ENCODE results near the gene SGK1. TPM values are rescaled to one million over a fixed set of nuclear protein-coding genes. Genes with fewer than 3 reads are reported as not detected.
"Not testable (repeated sequence)": the region's sequence is repeated elsewhere in the genome, so short reads cannot be mapped to it uniquely, and the experiment has no call there.

SGK1 gene
- total RNA-seq, 1 experiment from 2014 or later = 2.4 TPM

DNA sequence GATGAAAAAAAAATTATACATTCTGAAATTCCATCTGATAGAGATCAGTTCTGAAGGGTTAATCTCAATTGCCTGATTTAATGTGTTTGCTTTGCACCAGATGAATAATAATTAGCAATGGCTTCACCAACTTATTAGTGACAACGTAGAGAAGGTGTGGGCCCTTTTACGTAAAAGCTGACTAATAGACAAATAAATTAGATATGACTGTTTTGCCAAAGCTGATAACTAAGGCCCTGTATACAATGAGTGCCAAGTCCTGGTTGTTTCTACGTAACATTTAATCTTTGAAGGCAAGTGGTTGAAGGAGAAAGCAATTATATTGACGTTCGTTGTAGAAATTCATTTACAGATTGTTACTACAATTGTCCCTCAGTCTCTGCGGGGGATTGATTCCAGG is 10.8 kb downstream of the SGK1 start:
- Histone ChIP-seq H3K4me3 (ENCODE audit: low read length) (no peak overlapping the region), H2AFZ (ENCODE audit: low read length) (no peak overlapping the region), H3K36me3 (ENCODE audit: insufficient read depth, low read length) (no peaks in the 10 kb centered on the region), H4K20me1 (ENCODE audit: insufficient read depth, low read depth, low read length) (no peaks in the 10 kb centered on the region), H3K79me2 (ENCODE audit: low read length) (no peaks in the 10 kb centered on the region), H3K27ac (ENCODE audit: low read length) (no peak overlapping the region), H3K4me1 (ENCODE audit: low read length) (no peaks in the 10 kb centered on the region), H3K9me2 (replicated peaks; ENCODE audit: insufficient read depth, low read length) (no peaks in the 10 kb centered on the region), H3K9me3 (ENCODE audit: low read length) (no peaks in the 10 kb centered on the region), H3K4me2 (ENCODE audit: low read depth, low read length, poor library complexity, severe bottlenecking) (no peak overlapping the region), H3K9ac (ENCODE audit: low read length) (no peak overlapping the region), H3K27me3 (ENCODE audit: low read length) (no peaks in the 10 kb centered on the region)
- no peak for DNase-seq

DNA sequence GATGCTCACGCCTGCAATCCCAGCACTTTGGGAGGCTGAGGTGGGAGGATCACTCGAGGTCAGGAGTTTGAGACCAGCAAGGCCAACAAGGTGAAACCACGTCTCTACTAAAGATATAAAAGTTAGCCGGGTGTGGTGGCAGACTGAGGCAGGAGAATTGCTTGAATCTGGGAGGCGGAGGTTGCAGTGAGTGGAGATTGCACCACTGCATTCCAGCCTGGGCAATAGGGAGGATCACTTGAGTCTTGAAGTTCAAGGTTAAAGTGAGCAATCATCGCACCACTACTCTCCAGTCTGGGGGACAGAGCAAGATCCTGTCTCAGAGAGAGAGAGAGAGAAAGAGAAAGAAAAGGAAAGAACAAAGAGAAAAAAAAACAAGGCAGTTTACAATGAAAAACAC is 13.5 kb downstream of the SGK1 start:
- H2AFZ ChIP-seq (ENCODE audit: low read length); DNase-seq; H3K9me2 ChIP-seq (replicated peaks; ENCODE audit: insufficient read depth, low read length); H3K36me3 ChIP-seq (ENCODE audit: insufficient read depth, low read length); H3K4me1 ChIP-seq (ENCODE audit: low read length); H3K9ac ChIP-seq (ENCODE audit: low read length); H3K4me3 ChIP-seq (ENCODE audit: low read length); H3K27ac ChIP-seq (ENCODE audit: low read length); H3K4me2 ChIP-seq (ENCODE audit: low read depth, low read length, poor library complexity, severe bottlenecking); H3K27me3 ChIP-seq (ENCODE audit: low read length); H3K79me2 ChIP-seq (ENCODE audit: low read length); H3K9me3 ChIP-seq (ENCODE audit: low read length); H4K20me1 ChIP-seq (ENCODE audit: insufficient read depth, low read depth, low read length): not testable (repeated sequence)

DNA sequence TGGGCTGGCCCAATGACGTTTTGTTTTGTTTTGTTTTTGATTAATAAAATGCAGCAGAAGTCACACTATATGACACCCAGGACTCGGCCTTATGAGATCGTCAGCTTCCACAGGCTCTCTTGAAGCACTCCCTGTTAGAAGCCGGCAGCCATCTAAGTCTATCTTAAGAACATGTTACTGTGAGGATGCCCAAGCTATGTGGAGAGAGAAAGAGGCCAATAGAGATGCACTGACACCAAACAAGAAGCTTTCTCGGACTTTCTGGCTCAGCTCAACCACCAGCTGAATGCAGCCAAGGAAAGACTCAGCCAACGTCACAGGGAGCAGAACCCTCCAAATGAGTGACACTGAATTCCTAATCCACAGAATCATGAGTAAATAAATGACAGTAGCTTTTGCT is 14.0 kb downstream of the SGK1 start:
- no peak overlapping the region for H2AFZ ChIP-seq (ENCODE audit: low read length)

DNA sequence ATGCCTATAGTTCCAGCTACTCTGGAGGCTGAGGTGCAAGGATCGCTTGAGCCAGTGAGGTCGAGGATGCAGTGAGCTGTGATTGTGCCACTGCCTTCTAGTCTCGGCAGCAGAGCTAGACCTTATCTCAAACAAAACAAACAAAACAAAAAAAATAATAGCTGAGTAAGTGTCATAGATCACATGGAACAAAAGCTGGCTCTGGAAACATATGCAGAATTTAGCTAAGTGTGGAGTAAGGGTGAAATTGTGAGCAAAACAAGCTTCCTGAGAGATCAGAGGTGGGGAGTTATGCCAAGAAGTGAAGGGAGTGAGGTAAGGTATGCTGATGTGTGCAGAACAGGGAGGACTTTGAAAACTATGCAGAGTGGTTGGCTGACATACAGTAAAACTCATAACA is 18.7 kb downstream of the SGK1 start:
- Histone ChIP-seq H4K20me1 (ENCODE audit: insufficient read depth, low read depth, low read length) (no peaks in the 10 kb centered on the region), H3K9ac (ENCODE audit: low read length) (no peak overlapping the region), H3K79me2 (ENCODE audit: low read length) (no peaks in the 10 kb centered on the region), H3K4me2 (ENCODE audit: low read depth, low read length, poor library complexity, severe bottlenecking) (no peak overlapping the region), H3K27me3 (ENCODE audit: low read length) (no peaks in the 10 kb centered on the region), H3K36me3 (ENCODE audit: insufficient read depth, low read length) (no peaks in the 10 kb centered on the region), H3K27ac (ENCODE audit: low read length) (no peak overlapping the region), H3K9me2 (replicated peaks; ENCODE audit: insufficient read depth, low read length) (no peaks in the 10 kb centered on the region), H3K4me1 (ENCODE audit: low read length) (no peaks in the 10 kb centered on the region), H3K4me3 (ENCODE audit: low read length) (no peak overlapping the region), H3K9me3 (ENCODE audit: low read length) (no peaks in the 10 kb centered on the region), H2AFZ (ENCODE audit: low read length) (no peak overlapping the region)
- DNase-seq = no peak

More for the DNA sequence above, 14.0 kb downstream of the SGK1 start:
- Histone ChIP-seq H3K27ac (ENCODE audit: low read length) (no peak overlapping the region), H3K4me1 (ENCODE audit: low read length) (no peaks in the 10 kb centered on the region), H3K9ac (ENCODE audit: low read length) (no peak overlapping the region), H3K27me3 (ENCODE audit: low read length) (no peaks in the 10 kb centered on the region), H3K9me2 (replicated peaks; ENCODE audit: insufficient read depth, low read length) (no peaks in the 10 kb centered on the region), H4K20me1 (ENCODE audit: insufficient read depth, low read depth, low read length) (no peaks in the 10 kb centered on the region), H3K79me2 (ENCODE audit: low read length) (no peaks in the 10 kb centered on the region), H3K36me3 (ENCODE audit: insufficient read depth, low read length) (no peaks in the 10 kb centered on the region), H3K9me3 (ENCODE audit: low read length) (no peaks in the 10 kb centered on the region), H3K4me2 (ENCODE audit: low read depth, low read length, poor library complexity, severe bottlenecking) (no peak overlapping the region), H3K4me3 (ENCODE audit: low read length) (no peak overlapping the region)
- no peak for DNase-seq

DNA sequence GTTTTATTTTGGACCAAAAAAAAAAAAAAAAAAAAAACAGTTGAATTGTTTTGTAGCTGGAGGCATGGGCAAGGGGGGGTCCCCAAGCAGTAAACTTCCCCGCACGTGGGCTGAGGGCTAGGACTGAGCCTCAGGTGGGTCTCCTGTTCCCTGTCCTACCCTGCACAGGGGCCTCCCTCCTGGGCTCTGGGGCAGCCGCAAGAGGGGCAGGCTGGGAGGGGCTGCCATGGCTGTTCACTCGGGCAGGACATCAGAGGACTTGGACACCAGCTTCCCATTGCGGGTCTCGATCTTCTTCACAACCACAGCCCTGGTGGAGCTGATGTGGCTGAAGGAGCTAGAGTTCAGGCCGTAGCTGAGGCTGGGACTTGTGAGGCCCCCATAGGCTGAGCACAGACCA is 21.1 kb downstream of the SGK1 start:
- Histone ChIP-seq H4K20me1 (ENCODE audit: insufficient read depth, low read depth, low read length) (no peaks in the 10 kb centered on the region), H3K27ac (ENCODE audit: low read length) (no peak overlapping the region), H3K4me2 (ENCODE audit: low read depth, low read length, poor library complexity, severe bottlenecking) (no peak overlapping the region), H3K36me3 (ENCODE audit: insufficient read depth, low read length) (no peaks in the 10 kb centered on the region), H3K9ac (ENCODE audit: low read length) (no peak overlapping the region), H3K9me2 (replicated peaks; ENCODE audit: insufficient read depth, low read length) (no peaks in the 10 kb centered on the region), H3K4me1 (ENCODE audit: low read length) (no peaks in the 10 kb centered on the region), H3K27me3 (ENCODE audit: low read length) (no peaks in the 10 kb centered on the region), H2AFZ (ENCODE audit: low read length) (no peak overlapping the region), H3K9me3 (ENCODE audit: low read length) (no peaks in the 10 kb centered on the region), H3K79me2 (ENCODE audit: low read length) (no peaks in the 10 kb centered on the region), H3K4me3 (ENCODE audit: low read length) (no peak overlapping the region)
- DNase-seq = no peak

DNA sequence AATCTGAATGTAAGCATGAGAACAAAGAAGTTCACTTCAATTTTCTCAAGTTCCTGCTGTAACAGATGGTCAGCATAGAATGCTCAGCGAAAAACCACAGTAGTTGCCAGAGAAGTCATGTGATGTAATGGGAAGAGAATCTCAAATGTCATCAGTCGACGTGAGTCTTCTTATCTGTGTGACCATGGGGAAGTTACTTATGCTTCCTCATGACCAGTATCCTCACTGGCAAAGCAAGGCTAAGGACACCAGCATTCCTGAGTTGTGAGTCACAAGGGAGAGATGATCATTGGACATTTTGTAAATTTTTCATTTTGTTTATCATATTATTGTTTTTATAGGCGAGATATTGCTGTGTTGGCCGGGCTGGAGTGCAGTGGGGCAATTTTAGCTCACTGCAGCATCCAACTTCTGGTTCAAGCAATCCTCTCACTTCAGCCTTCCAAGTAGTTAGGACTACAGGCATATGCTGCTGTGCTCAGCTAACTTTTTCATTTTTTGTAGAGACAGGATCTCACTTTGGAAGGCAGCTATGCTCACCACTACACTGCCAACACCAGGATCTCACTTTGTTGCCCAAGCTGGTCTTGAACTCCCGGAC is 21.9 kb downstream of the SGK1 start:
- Histone ChIP-seq H3K9me2 (replicated peaks; ENCODE audit: insufficient read depth, low read length) (no peaks in the 10 kb centered on the region), H3K27me3 (ENCODE audit: low read length) (no peaks in the 10 kb centered on the region), H4K20me1 (ENCODE audit: insufficient read depth, low read depth, low read length) (no peaks in the 10 kb centered on the region), H3K4me1 (ENCODE audit: low read length) (no peaks in the 10 kb centered on the region), H3K9me3 (ENCODE audit: low read length) (no peaks in the 10 kb centered on the region), H3K9ac (ENCODE audit: low read length) (no peak overlapping the region), H3K79me2 (ENCODE audit: low read length) (no peaks in the 10 kb centered on the region), H2AFZ (ENCODE audit: low read length) (no peak overlapping the region), H3K27ac (ENCODE audit: low read length) (no peak overlapping the region), H3K36me3 (ENCODE audit: insufficient read depth, low read length) (no peaks in the 10 kb centered on the region), H3K4me2 (ENCODE audit: low read depth, low read length, poor library complexity, severe bottlenecking) (no peak overlapping the region), H3K4me3 (ENCODE audit: low read length) (no peak overlapping the region)
- DNase-seq = no peak

DNA sequence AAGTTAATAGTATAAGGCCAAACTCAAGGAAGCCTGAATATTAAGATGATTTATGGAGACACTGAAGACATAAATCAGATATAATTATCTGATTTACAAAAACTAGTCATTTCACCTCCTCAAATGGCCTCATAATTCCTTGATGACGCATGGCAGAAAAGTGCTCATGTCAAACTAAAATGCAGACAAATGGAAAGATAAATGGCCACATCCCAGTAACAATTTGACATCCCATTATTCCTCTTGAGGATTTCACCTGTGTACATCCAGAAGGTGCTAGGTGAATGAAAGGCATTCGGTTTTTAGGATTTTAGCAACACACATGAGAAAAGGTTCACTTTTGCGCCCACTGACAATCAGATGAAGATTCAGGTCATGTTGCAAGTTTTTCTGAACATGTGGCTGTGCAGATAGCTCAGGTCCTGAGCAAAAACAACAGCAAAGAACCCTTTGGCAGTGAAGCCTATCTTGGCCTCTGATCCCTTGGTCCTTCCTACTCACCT is 24.2 kb downstream of the SGK1 start:
- Histone ChIP-seq H3K36me3 (ENCODE audit: insufficient read depth, low read length) (no peaks in the 10 kb centered on the region), H3K4me3 (ENCODE audit: low read length) (no peak overlapping the region), H3K79me2 (ENCODE audit: low read length) (no peaks in the 10 kb centered on the region), H3K9me3 (ENCODE audit: low read length) (no peaks in the 10 kb centered on the region), H3K27ac (ENCODE audit: low read length) (no peak overlapping the region), H2AFZ (ENCODE audit: low read length) (no peak overlapping the region), H3K4me2 (ENCODE audit: low read depth, low read length, poor library complexity, severe bottlenecking) (no peak overlapping the region), H3K27me3 (ENCODE audit: low read length) (no peaks in the 10 kb centered on the region), H3K9me2 (replicated peaks; ENCODE audit: insufficient read depth, low read length) (no peaks in the 10 kb centered on the region), H3K9ac (ENCODE audit: low read length) (no peak overlapping the region), H4K20me1 (ENCODE audit: insufficient read depth, low read depth, low read length) (no peaks in the 10 kb centered on the region), H3K4me1 (ENCODE audit: low read length) (no peaks in the 10 kb centered on the region)
- DNase-seq = no peak

DNA sequence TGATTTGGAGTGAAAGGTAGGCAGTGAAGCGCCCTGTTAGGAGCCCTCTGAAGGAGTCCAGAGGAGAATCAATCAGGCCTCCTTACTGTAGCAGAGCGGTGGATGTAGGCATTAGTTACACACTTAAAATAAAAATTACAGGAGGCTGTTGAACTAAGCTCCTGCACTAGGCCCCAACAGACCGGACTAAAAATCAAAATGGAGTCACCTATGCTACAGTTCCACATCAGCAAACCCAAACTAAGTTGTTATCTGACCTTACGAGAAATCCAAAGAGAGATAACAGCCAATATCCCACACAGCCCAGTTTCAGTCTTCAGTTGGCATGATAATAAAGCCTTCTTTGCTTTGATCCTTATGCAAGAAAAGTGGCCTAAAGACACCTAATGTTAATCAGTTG is 26.8 kb downstream of the SGK1 start:
- H3K4me3 ChIP-seq (ENCODE audit: low read length) = no peak overlapping the region
- DNase-seq = no peak
- H3K4me2 ChIP-seq (ENCODE audit: low read depth, low read length, poor library complexity, severe bottlenecking) = no peak overlapping the region
- H3K4me1 ChIP-seq (ENCODE audit: low read length) = no peaks in the 10 kb centered on the region
- H3K27ac ChIP-seq (ENCODE audit: low read length) = no peak overlapping the region
- H4K20me1 ChIP-seq (ENCODE audit: insufficient read depth, low read depth, low read length) = no peaks in the 10 kb centered on the region
- H3K79me2 ChIP-seq (ENCODE audit: low read length) = no peaks in the 10 kb centered on the region
- no peaks in the 10 kb centered on the region for H3K27me3 ChIP-seq (ENCODE audit: low read length)
- H3K9me3 ChIP-seq (ENCODE audit: low read length) = no peaks in the 10 kb centered on the region
- no peak overlapping the region for H2AFZ ChIP-seq (ENCODE audit: low read length)
- no peaks in the 10 kb centered on the region for H3K9me2 ChIP-seq (replicated peaks; ENCODE audit: insufficient read depth, low read length)
- H3K9ac ChIP-seq (ENCODE audit: low read length) = no peak overlapping the region
- H3K36me3 ChIP-seq (ENCODE audit: insufficient read depth, low read length) = no peaks in the 10 kb centered on the region

DNA sequence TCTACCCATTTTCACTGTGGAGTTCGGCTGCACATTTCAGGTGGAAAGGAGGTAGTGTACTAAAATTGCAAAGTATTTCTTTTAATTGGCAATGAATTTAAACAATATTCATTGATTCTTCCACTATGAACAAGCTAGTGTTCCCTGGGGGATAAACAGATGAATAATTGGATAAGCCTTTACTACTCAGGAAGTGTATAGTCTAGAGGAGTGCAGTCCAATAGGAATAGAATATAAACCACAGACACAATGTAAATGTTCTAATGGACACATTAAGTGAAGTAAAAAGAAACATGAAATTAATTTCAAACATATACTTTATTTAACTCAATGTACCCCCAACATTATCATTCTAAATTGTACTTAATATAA is 28.7 kb downstream of the SGK1 start:
- Histone ChIP-seq H3K27ac (ENCODE audit: low read length) (no peak overlapping the region), H3K27me3 (ENCODE audit: low read length) (no peaks in the 10 kb centered on the region), H4K20me1 (ENCODE audit: insufficient read depth, low read depth, low read length) (no peaks in the 10 kb centered on the region), H3K4me2 (ENCODE audit: low read depth, low read length, poor library complexity, severe bottlenecking) (no peak overlapping the region), H3K9me2 (replicated peaks; ENCODE audit: insufficient read depth, low read length) (no peaks in the 10 kb centered on the region), H2AFZ (ENCODE audit: low read length) (no peak overlapping the region), H3K9ac (ENCODE audit: low read length) (no peak overlapping the region), H3K4me1 (ENCODE audit: low read length) (no peaks in the 10 kb centered on the region), H3K9me3 (ENCODE audit: low read length) (no peaks in the 10 kb centered on the region), H3K4me3 (ENCODE audit: low read length) (no peak overlapping the region), H3K36me3 (ENCODE audit: insufficient read depth, low read length) (no peaks in the 10 kb centered on the region), H3K79me2 (ENCODE audit: low read length) (no peaks in the 10 kb centered on the region)
- no peak for DNase-seq

Measured in Karpas-422 (cell line).